Common myeloid progenitor, CD34-positive (primary cell): ENCODE results near the gene FAM234B.

ENCODE experiments used
- CTCF ChIA-PET: fragments of 350-600 bp; sonication (Branson Sonifier 250); formaldehyde crosslinking; loops from one replicate; lab custom pipeline; 2021; ENCODE audit warnings: antibody characterized with exemption; lab: Charles Lee
- POLR2A ChIA-PET: fragments of 350-600 bp; sonication (Branson Sonifier 250); formaldehyde crosslinking; loops from one replicate; lab custom pipeline; 2021; ENCODE audit warnings: antibody characterized with exemption; lab: Charles Lee
- DNase-seq, 3 donors: peaks; one replicate each; pipeline versions ENCODE4 v3.0.0 to v3.0.0-alpha.2; 2013
- H3K27ac ChIP-seq, 2 experiments: 1 replicate in 1 of 2; 2 replicates in 1 of 2; pipeline ENCODE4 v1.7.0; 2013; ENCODE audit warnings: inconsistent platforms in 2 of 2, low read length in 2 of 2, mild to moderate bottlenecking in 2 of 2, low read depth in 1 of 2, moderate library complexity in 1 of 2; ENCODE audit not compliant: severe bottlenecking in 2 of 2, insufficient read depth in 1 of 2, poor library complexity in 1 of 2
- H3K27me3 ChIP-seq, 5 experiments: replicated peaks in 2 of 5; 1 replicate in 3 of 5; 2 replicates in 2 of 5; pipeline versions ENCODE4 v1.6.1 to v1.7.0; 2013; ENCODE audit warnings: low read length in 4 of 5, mild to moderate bottlenecking in 2 of 5, moderate library complexity in 2 of 5, inconsistent platforms in 1 of 5; ENCODE audit not compliant: insufficient read depth in 5 of 5, control insufficient read depth in 4 of 5
- H3K36me3 ChIP-seq, 4 experiments: 1 replicate in 2 of 4; 2 replicates in 2 of 4; pipeline versions ENCODE4 v1.6.1 to v1.7.0; 2013; ENCODE audit warnings: low read length in 3 of 4, control low read depth in 1 of 4, mild to moderate bottlenecking in 1 of 4; ENCODE audit not compliant: control insufficient read depth in 4 of 4, insufficient read depth in 4 of 4
- H3K4me1 ChIP-seq, 4 experiments: 1 replicate in 3 of 4; 2 replicates in 1 of 4; pipeline versions ENCODE4 v1.6.1 to v1.7.1; 2013; ENCODE audit warnings: low read length in 3 of 4, mild to moderate bottlenecking in 3 of 4, control low read depth in 1 of 4, inconsistent platforms in 1 of 4, moderate library complexity in 1 of 4; ENCODE audit not compliant: control insufficient read depth in 4 of 4, insufficient read depth in 4 of 4; ENCODE audit errors: control extremely low read depth in 1 of 4
- H3K4me3 ChIP-seq, 7 experiments: 1 replicate in 4 of 7; 2 replicates in 3 of 7; pipeline versions ENCODE4 v1.5.1 to v1.7.0; 2013; ENCODE audit warnings: mild to moderate bottlenecking in 7 of 7, low read length in 6 of 7, moderate library complexity in 6 of 7, inconsistent platforms in 2 of 7, low read depth in 2 of 7, control low read depth in 1 of 7; ENCODE audit not compliant: insufficient read depth in 4 of 7, control insufficient read depth in 1 of 7; ENCODE audit errors: extremely low read depth in 1 of 7
- H3K9me3 ChIP-seq, 5 experiments: 1 replicate in 4 of 5; 2 replicates in 1 of 5; pipeline versions ENCODE4 v1.6.1 to v1.7.1; 2013; ENCODE audit warnings: low read length in 4 of 5, mild to moderate bottlenecking in 2 of 5, inconsistent platforms in 1 of 5, low read depth in 1 of 5, moderate library complexity in 1 of 5; ENCODE audit not compliant: control insufficient read depth in 4 of 5, insufficient read depth in 2 of 5; ENCODE audit errors: control extremely low read depth in 1 of 5
- WGBS: methylation state at CpG from one replicate; pipeline ENCODE4 v1.1.5; 2013; ENCODE audit not compliant: insufficient coverage; 5-methylcytosine and 5-hydroxymethylcytosine counted together

FAM234B gene

DNA sequence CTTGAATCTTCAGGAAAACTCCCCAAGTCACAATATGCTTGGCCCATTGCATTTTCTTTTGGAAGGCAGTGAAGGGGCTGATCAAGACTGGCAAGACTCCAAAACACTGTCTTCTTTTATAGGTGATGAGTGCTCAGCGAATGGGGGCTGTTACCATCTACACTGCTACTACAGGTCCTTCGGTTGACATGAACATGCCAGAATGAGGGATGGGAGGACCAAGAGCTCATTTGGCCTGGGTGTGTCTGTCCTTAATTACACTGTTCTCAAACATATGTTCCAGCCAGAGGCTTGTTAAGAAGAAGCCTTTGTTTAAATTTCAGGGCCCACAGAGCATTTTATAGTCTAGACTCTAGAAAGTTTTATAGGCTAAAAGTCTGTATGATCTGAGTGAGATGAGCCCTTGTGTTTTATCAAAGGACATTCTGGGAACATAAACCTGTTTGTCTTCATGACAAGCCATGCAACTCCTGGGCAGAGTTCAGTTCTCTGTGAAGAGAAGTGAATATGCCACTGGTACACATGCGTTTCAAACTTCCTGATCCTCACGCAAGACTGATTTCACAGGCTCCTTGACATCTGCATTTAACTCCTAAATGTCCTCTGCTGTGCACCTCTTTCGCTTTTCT is 4.7 kb upstream of the FAM234B start:
- ChIA-PET CTCF (interaction anchor here (0.9 kb wide), 1 partner anchor 15 kb away, joined by 3 read pairs; no protein-coding TSS in a partner anchor), POLR2A (no interaction called here)

DNA sequence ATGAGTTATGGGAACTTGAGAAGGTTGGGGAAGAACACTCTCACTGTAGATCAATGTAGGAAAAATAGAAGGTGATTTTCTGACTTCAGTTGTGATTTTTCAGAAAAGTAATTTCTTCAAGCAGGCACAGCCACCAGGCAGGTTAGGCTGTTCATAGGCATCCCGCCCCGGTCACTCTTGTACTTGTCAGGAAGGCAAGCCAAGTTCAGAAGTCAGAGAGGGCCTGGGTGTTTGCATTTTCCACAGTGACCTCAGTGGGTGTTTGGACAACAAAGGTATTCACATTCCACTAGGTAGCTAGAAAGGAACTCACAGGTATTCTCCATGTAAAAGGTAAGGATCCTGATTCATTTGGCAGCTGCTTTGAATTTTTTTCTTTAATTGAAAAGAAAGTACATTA is 3.0 kb upstream of the FAM234B start:
- CTCF ChIA-PET: interaction anchor here (1.1 kb wide), 1 partner anchor 10 kb away, joined by 4 read pairs; no protein-coding TSS in a partner anchor
- no CpG with 5 or more reads among the region's 2 CpGs for WGBS
- POLR2A ChIA-PET: no interaction called here
- Histone ChIP-seq H3K27ac (no peak overlapping the region), H3K9me3 (no peaks in the 10 kb centered on the region), H3K4me1 (peaks cover 2 to 12% (median 6%) of the 10 kb centered on the region in 4 experiments), H3K4me3 (no peak overlapping the region), H3K36me3 (no peaks in the 10 kb centered on the region), H3K27me3 (no peaks in the 10 kb centered on the region)
- DNase-seq: no peak

More for the DNA sequence above, 4.7 kb upstream of the FAM234B start:
- no peaks in the 10 kb centered on the region for H3K9me3 ChIP-seq
- 44% methylated on average over 3 of the region's 5 CpGs for WGBS
- DNase-seq: no peak
- no peak overlapping the region for H3K27ac ChIP-seq
- no peak overlapping the region for H3K4me3 ChIP-seq
- H3K4me1 ChIP-seq: peaks cover 0 to 3% (median 3%) of the 10 kb centered on the region in 4 experiments
- no peaks in the 10 kb centered on the region for H3K27me3 ChIP-seq
- no peaks in the 10 kb centered on the region for H3K36me3 ChIP-seq

DNA sequence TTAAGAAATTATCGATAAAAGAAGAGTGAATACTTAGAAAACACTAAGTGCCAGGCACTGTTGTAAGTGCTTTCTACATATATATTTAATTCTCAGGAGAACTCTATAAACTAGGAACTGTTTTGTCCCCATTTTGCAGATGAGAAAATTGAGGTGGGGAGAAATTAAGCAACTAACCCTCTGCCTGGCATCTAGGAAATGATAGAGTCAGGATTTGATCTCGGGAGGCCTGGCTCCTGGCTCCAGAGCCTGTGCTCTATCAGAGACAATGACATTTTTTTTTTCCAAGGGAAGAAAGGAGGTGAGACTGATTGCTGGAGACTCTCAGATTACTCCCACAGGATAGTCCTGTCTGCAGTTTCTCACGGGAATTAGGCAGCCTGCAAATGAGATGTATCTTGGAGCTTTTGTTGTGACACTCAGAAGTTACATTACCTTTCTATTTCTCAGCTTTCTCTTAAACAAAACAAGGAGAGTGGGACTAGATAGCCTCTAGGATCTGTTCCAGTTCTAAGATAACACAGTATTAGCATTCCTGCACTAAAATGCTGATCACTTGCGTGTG is 1.4 kb upstream of the FAM234B start:
- ChIA-PET POLR2A (interaction anchor here (1.0 kb wide), 1 partner anchor 14 kb away, joined by 3 read pairs; no protein-coding TSS in a partner anchor), CTCF (interaction anchor here (0.7 to 3.3 kb wide), 3 partner anchors 16 to 169 kb away, joined by 3 to 13 read pairs (median 3); no protein-coding TSS in a partner anchor)
- Histone ChIP-seq H3K4me1 (peaks cover 2 to 12% (median 6%) of the 10 kb centered on the region in 4 experiments), H3K27me3 (no peaks in the 10 kb centered on the region), H3K27ac (no peak overlapping the region), H3K36me3 (no peaks in the 10 kb centered on the region), H3K4me3 (no peak overlapping the region), H3K9me3 (no peaks in the 10 kb centered on the region)
- no peak for DNase-seq
- WGBS: 100% methylated on average over 3 of the region's 4 CpGs

DNA sequence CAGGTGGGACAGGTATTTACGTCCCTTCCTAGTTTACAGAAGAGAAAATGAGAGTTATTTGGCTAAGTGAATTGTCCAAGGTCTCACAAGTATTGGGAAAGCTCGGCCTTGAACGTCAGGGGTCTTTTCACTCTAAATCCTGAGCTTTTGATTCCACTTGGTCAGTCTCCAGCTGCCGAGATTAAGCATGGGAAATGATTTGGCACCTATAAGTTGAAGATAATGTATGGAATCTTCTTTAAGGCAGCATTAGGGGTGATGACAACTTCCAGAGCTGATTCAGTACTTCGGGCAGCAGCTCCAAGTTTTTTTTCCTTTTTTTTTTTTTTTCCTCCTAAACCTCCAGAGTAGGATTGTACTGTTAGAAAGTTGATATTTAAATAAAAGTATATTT is 722 bp downstream of the FAM234B start:
- Histone ChIP-seq H3K27ac (no peak overlapping the region), H3K4me1 (peaks cover 2 to 12% (median 6%) of the 10 kb centered on the region in 4 experiments), H3K9me3 (no peaks in the 10 kb centered on the region), H3K36me3 (no peaks in the 10 kb centered on the region), H3K4me3 (peak overlapping the region; percentile 78 to 97 (median 93)), H3K27me3 (no peaks in the 10 kb centered on the region)
- POLR2A ChIA-PET: interaction anchor here (0.8 kb wide), 1 partner anchor 41 kb away, joined by 3 read pairs; no protein-coding TSS in a partner anchor
- no peak for DNase-seq
- 14% methylated on average over 3 of the region's 5 CpGs for WGBS
- CTCF ChIA-PET: interaction anchor here (0.9 to 3.3 kb wide), 8 partner anchors 14 to 167 kb away, joined by 3 to 13 read pairs (median 4); no protein-coding TSS in a partner anchor

DNA sequence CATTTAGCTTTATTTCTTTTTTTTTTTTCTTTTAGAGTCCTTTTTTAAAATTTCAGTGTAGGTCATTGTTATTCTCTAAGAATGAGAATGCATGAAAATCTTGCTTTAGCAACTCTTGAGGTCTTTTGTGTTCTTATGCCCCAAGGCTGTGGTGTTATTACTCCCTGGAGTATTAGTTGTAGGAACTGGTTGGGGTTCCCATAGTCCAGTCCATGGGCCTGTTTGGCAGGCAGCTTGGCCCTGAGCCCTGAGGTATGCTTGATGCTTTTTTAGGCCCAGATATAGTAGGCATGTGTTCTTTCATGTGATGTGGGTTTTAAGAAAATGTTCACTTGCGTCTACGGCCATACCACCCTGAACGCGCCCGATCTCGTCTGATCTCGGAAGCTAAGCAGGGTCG is 1.6 kb downstream of the FAM234B start:
- POLR2A ChIA-PET: no interaction called here
- Histone ChIP-seq H3K4me3 (no peak overlapping the region), H3K9me3 (no peaks in the 10 kb centered on the region), H3K4me1 (peaks cover 2 to 14% (median 7%) of the 10 kb centered on the region in 4 experiments), H3K27me3 (no peaks in the 10 kb centered on the region), H3K27ac (no peak overlapping the region), H3K36me3 (no peaks in the 10 kb centered on the region)
- DNase-seq: no peak
- no CpG with 5 or more reads among the region's 8 CpGs for WGBS
- CTCF ChIA-PET: interaction anchor here (0.9 to 3.3 kb wide), 7 partner anchors 11 to 166 kb away, joined by 3 to 13 read pairs (median 4); no protein-coding TSS in a partner anchor

DNA sequence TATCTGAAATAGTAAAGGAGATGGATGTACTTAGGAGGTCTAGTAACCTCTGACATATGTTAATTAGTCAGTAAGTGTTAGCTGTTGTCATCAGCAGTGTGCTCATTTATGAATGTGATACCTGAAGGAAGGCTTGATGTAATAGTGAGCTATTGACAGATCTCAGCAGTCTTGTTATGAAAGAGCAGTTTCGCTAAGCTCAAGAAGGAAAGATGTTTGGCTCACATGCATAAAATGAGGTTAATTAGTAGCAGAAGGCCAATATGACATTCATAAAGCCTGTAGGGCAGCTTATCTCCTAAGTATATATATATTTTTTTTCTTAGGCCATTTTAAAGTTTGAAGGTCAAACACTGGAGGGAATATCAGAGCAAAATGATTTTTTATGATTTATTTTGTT is 2.8 kb downstream of the FAM234B start:
- POLR2A ChIA-PET: no interaction called here

DNA sequence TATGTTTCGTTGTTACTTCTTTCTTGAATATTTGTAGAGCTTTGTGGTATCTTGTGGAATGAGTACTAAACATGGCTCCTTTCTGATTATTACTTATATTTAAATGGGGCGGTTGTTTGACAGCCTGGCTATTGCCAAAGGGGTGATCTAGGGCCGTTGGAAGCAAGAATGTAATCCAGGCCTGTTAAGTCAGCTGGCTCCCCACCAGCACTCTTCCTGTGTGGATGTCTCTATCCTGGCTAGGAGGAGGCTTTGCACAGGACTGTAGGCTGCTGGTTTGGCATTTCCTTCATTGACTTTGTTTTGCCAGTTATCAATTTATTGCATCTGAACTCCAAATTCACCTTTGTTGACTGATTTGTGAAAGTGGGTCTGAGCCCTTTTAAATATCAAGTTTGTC is 5.6 kb downstream of the FAM234B start:
- no peaks in the 10 kb centered on the region for H3K27me3 ChIP-seq
- WGBS: no CpG with 5 or more reads among the region's 3 CpGs
- peaks cover 0 to 8% (median 4%) of the 10 kb centered on the region in 5 experiments for H3K9me3 ChIP-seq
- no peak overlapping the region for H3K4me3 ChIP-seq
- DNase-seq: no peak
- no peak overlapping the region for H3K27ac ChIP-seq
- H3K4me1 ChIP-seq: peaks cover 0 to 10% (median 4%) of the 10 kb centered on the region in 4 experiments
- no peaks in the 10 kb centered on the region for H3K36me3 ChIP-seq
- ChIA-PET CTCF (interaction anchor here (1.5 to 1.7 kb wide), 2 partner anchors 12 to 15 kb away, joined by 5 read pairs; no protein-coding TSS in a partner anchor), POLR2A (interaction anchor here (0.7 kb wide), 1 partner anchor 57 kb away, joined by 5 read pairs; no protein-coding TSS in a partner anchor)

More for the DNA sequence above, 2.8 kb downstream of the FAM234B start:
- no peak overlapping the region for H3K27ac ChIP-seq
- CTCF ChIA-PET: no interaction called here
- no peak overlapping the region for H3K4me3 ChIP-seq
- H3K27me3 ChIP-seq: no peaks in the 10 kb centered on the region
- no peaks in the 10 kb centered on the region for H3K36me3 ChIP-seq
- H3K9me3 ChIP-seq: no peaks in the 10 kb centered on the region
- 89% methylated on average over 1 of the region's 1 CpG for WGBS
- H3K4me1 ChIP-seq: peaks cover 2 to 15% (median 8%) of the 10 kb centered on the region in 4 experiments
- DNase-seq: no peak
